K562 (cell line): Measurements from ENCODE around the gene PODXL. TPM values are rescaled to one million over a fixed set of nuclear protein-coding genes. Genes with fewer than 3 reads are reported as not detected.

Experiments used
- ATAC-seq: fragments of 200-7000 bp; cut with Tn5 transposase; 3 replicates; pipeline ENCODE4 v1.9.1; 2020; ENCODE audit warnings: moderate library complexity
- BruUV-seq: library from RNA; stranded (reverse); fragments of 400-500 nt; replicated peaks from 2 replicates; lab custom pipeline; 2021; lab: Mats Ljungman, UMichigan
- CTCF ChIA-PET: fragments of 300-600 bp; formaldehyde crosslinking; extraction: SDS; loops from one replicate; lab custom pipeline; 2021; ENCODE audit warnings: low intra/inter-chr PET ratio; lab: Yijun Ruan, JAX
- POLR2A ChIA-PET: fragments of 300-600, 350-650 bp; sonication (Branson Sonifier 250); formaldehyde crosslinking; extraction: SDS; loops from one replicate; lab custom pipeline; 2021; ENCODE audit warnings: antibody characterized with exemption, inconsistent platforms; lab: Yijun Ruan, JAX
- DNase-seq, 4 experiments: peaks; one replicate each; pipeline versions ENCODE4 v3.0.0 to v3.0.0-alpha.2; 2011 to 2018; ENCODE audit warnings: low spot score in 3 of 4, mixed read lengths in 3 of 4; ENCODE audit errors: extremely low read depth in 1 of 4
- FAIRE-seq: peaks from 2 replicates; lab custom pipeline; 2011; peaks lifted over from hg19 to GRCh38; lab: Jason Lieb, UNC
- H2AFZ ChIP-seq: 2 replicates; pipeline ENCODE4 v1.6.0; 2011; ENCODE audit warnings: low read depth, low read length, control low read depth, inconsistent platforms
- H3K27ac ChIP-seq: fragments of 200-600 bp; 3 replicates; pipeline ENCODE4 v1.8.0; 2011; ENCODE audit warnings: low read depth, mild to moderate bottlenecking, control low read depth, inconsistent platforms, low read length, moderate library complexity, mixed read lengths; ENCODE audit errors: extremely low read depth
- H3K27me3 ChIP-seq, 2 experiments: fragments of 300-600 bp in 1 of 2; 2 replicates in 1 of 2; 3 replicates in 1 of 2; pipeline versions ENCODE4 v1.6.0 to v1.8.0; 2011; ENCODE audit warnings: inconsistent platforms in 2 of 2, low read length in 2 of 2, mild to moderate bottlenecking in 1 of 2, mixed read lengths in 1 of 2, moderate library complexity in 1 of 2; ENCODE audit not compliant: control insufficient read depth in 2 of 2, insufficient read depth in 2 of 2
- H3K36me3 ChIP-seq: fragments of 300-600 bp; 3 replicates; pipeline ENCODE4 v1.8.0; 2011; ENCODE audit warnings: mild to moderate bottlenecking, low read length, inconsistent platforms; ENCODE audit not compliant: control insufficient read depth, insufficient read depth
- H3K4me1 ChIP-seq, 2 experiments: fragments of 200-600 bp in 1 of 2; replicated peaks in 1 of 2; 2 replicates in 1 of 2; 3 replicates in 1 of 2; pipeline versions ENCODE4 v1.5.1 to v1.8.0; 2011; ENCODE audit warnings: inconsistent platforms in 2 of 2, low read length in 2 of 2, mild to moderate bottlenecking in 1 of 2, mixed read lengths in 1 of 2, moderate library complexity in 1 of 2; ENCODE audit not compliant: control insufficient read depth in 2 of 2, insufficient read depth in 2 of 2
- H3K4me2 ChIP-seq: 2 replicates; pipeline ENCODE4 v1.6.1; 2011; ENCODE audit warnings: low read length, control low read depth, inconsistent platforms, mixed read lengths; ENCODE audit not compliant: insufficient read depth
- H3K4me3 ChIP-seq: fragments of 200-600 bp; sonication (generic), shearing (Covaris generic); 2 replicates; pipeline ENCODE4 v1.5.1; 2016; ENCODE audit warnings: control low read depth, inconsistent platforms
- H3K79me2 ChIP-seq: fragments of 200-600 bp; 3 replicates; pipeline ENCODE4 v1.8.0; 2011; ENCODE audit warnings: low read length, inconsistent platforms; ENCODE audit not compliant: control insufficient read depth, insufficient read depth
- H3K9ac ChIP-seq, 2 experiments: 2 replicates each; pipeline versions ENCODE4 v1.6.0 to v1.6.1; 2011; ENCODE audit warnings: low read depth in 2 of 2, low read length in 2 of 2, control low read depth in 1 of 2, inconsistent platforms in 1 of 2, mild to moderate bottlenecking in 1 of 2, mixed read lengths in 1 of 2; ENCODE audit not compliant: insufficient read depth in 1 of 2
- H3K9me1 ChIP-seq: one replicate; pipeline ENCODE4 v1.6.0; 2011; ENCODE audit warnings: inconsistent platforms, mild to moderate bottlenecking, low read length, moderate library complexity; ENCODE audit not compliant: control insufficient read depth, insufficient read depth
- H3K9me3 ChIP-seq: replicated peaks from 2 replicates; pipeline ENCODE4 v1.5.1; 2011; ENCODE audit warnings: low read depth, low read length, inconsistent platforms; ENCODE audit not compliant: control insufficient read depth, insufficient read depth
- H4K20me1 ChIP-seq: replicated peaks from 2 replicates; pipeline ENCODE4 v1.6.1; 2011; ENCODE audit warnings: low read length, inconsistent platforms, mixed read lengths; ENCODE audit not compliant: control insufficient read depth, insufficient read depth
- CBFB ChIP-seq: sonication (generic); formaldehyde crosslinking; IDR thresholded peaks from 2 replicates; pipeline ENCODE4 v1.4.0; 2020; ENCODE audit warnings: mild to moderate bottlenecking, missing genetic modification reagents
- EP400 ChIP-seq: fragments of 450-650 bp; IDR thresholded peaks from 2 replicates; pipeline ENCODE4 v1.6.1; 2017; ENCODE audit warnings: antibody characterized with exemption, mild to moderate bottlenecking, moderate library complexity
- ETV1 ChIP-seq: fragments of 450-650 bp; conservative IDR thresholded peaks from 2 replicates; pipeline ENCODE4 v1.6.1; 2016; ENCODE audit warnings: missing genetic modification characterization, control low read depth, low read depth, missing compliant biosample characterization
- FOXK1 ChIP-seq: sonication (generic); formaldehyde crosslinking; IDR thresholded peaks from 2 replicates; pipeline ENCODE4 v1.8.0; 2022; ENCODE audit warnings: missing genetic modification reagents, mild to moderate bottlenecking, borderline replicate concordance
- HES1 ChIP-seq: fragments of 450-650 bp; IDR thresholded peaks from 2 replicates; pipeline ENCODE4 v1.6.1; 2016; ENCODE audit warnings: low read depth, mild to moderate bottlenecking, moderate library complexity
- HMBOX1 ChIP-seq: sonication (generic); IDR thresholded peaks from 2 replicates; pipeline ENCODE4 v1.6.1; 2016
- NCOA4 ChIP-seq: fragments of 450-650 bp; IDR thresholded peaks from 2 replicates; pipeline ENCODE4 v1.6.1; 2018; ENCODE audit warnings: mild to moderate bottlenecking; ENCODE audit not compliant: partially characterized antibody
- RBBP5 ChIP-seq: fragments of 200-600 bp; sonication (generic); IDR thresholded peaks from 2 replicates; pipeline ENCODE4 v1.6.1; 2012; ENCODE audit warnings: borderline replicate concordance, mild to moderate bottlenecking, low read length, control low read depth, inconsistent platforms; ENCODE audit not compliant: insufficient read depth, poor library complexity, severe bottlenecking
- SRSF7 ChIP-seq: fragments of 200-400 bp; formaldehyde crosslinking; optimal IDR thresholded peaks from 2 replicates; pipeline ENCODE3; 2017; ENCODE audit warnings: mild to moderate bottlenecking, low read depth, low read length
- ZFPM2 ChIP-seq: fragments of 250-450 bp; sonication (Bioruptor Pico); IDR thresholded peaks from 2 replicates; pipeline ENCODE4 v1.5.1; 2022; ENCODE audit warnings: mild to moderate bottlenecking
- ZNF318 ChIP-seq, 2 experiments: fragments of 450-650 bp; IDR thresholded peaks; 2 replicates each; pipeline ENCODE4 v1.6.1; 2016; ENCODE audit warnings: mild to moderate bottlenecking in 2 of 2, borderline replicate concordance in 1 of 2, low read depth in 1 of 2, moderate library complexity in 1 of 2
- WGBS: fragments of 100-300 bp; shearing (Covaris generic); methylation state at CpG from one replicate; pipeline ENCODE4 v1.1.6; 2016; ENCODE audit warnings: low coverage, mixed read lengths; ENCODE audit not compliant: insufficient coverage; ENCODE audit errors: missing lambda C conversion rate; 5-methylcytosine and 5-hydroxymethylcytosine counted together
- in situ Hi-C: fragments of 300-500 bp; cut with MboI; formaldehyde crosslinking; loops from 4 replicates; pipeline ENCODE4 v1.15.0; 2018; ENCODE audit warnings: inconsistent platforms, mixed read lengths
- intact Hi-C: fragments of 100-400 bp; cut with micrococcal nuclease; formaldehyde crosslinking; loops from 2 replicates; pipeline ENCODE4 v1.14.2; 2022
- polyA plus RNA-seq, 8 experiments: library from polyadenylated mRNA; depleted of rRNA in 4 of 8; stranded (reverse) in 5 of 8; unstranded in 3 of 8; fragments of >200 nt; fragmentation: Nextera tagmentation in 2 of 8; fragmentation: Illumina TruSeq in 1 of 8; extraction: Ambion mirVana in 2 of 8; extraction: Trizol in 1 of 8; gene quantifications; 2 replicates each; pipeline versions ENCODE4 v1.2.1 to v1.2.3, GENCODE V29; 2011 to 2014; ENCODE audit warnings: inconsistent platforms in 1 of 8, missing spikeins in 1 of 8
- total RNA-seq, 7 experiments: library from RNA; depleted of rRNA in 6 of 7; stranded (reverse); fragments of >200 nt in 6 of 7; fragmentation: Illumina TruSeq in 2 of 7; extraction: Trizol in 2 of 7; gene quantifications; 2 replicates each; pipeline versions ENCODE4 v1.2.1 to v1.2.3, GENCODE V29; 2011 to 2021; ENCODE audit warnings: low replicate concordance in 1 of 7

Gene PODXL
- total and polyA plus RNA-seq, 9 of the 15 experiments (the other 6 are each of a cell fraction or from before 2014, with no cell fraction given), result 0.01 to 0.73 (median 0.07) TPM

- no peaks in the 10 kb centered on the region for H3K9me3 ChIP-seq
- H4K20me1 ChIP-seq, result no peaks in the 10 kb centered on the region
- H3K27me3 ChIP-seq, result no peaks in the 10 kb centered on the region
- no peaks in the 10 kb centered on the region for H3K4me1 ChIP-seq
- ChIA-PET CTCF (no interaction called here), POLR2A (interaction anchor here (2.4 kb wide), 1 partner anchor 14 kb away, joined by 8 read pairs; no protein-coding TSS in a partner anchor)
- H3K4me3 ChIP-seq, result no peak overlapping the region
- WGBS, result 83% methylated on average over 2 of the region's 2 CpGs
- H3K27ac ChIP-seq, result no peak overlapping the region
- DNase-seq, result no peak
- no peaks in the 10 kb centered on the region for H3K9me1 ChIP-seq
- no peak for ATAC-seq
- H3K9ac ChIP-seq, result no peak overlapping the region
- intact Hi-C loops, result no loop called here
- peaks cover 26% of the 10 kb centered on the region; the same call in 1 of the 3 replicates for H3K36me3 ChIP-seq
- no peak overlapping the region for H3K4me2 ChIP-seq
- H3K79me2 ChIP-seq, result no peaks in the 10 kb centered on the region
- no TSS peak for BruUV-seq
- no peak for FAIRE-seq
- in situ Hi-C loops, result no loop called here
- H2AFZ ChIP-seq, result no peak overlapping the region
- no peak for TF ChIP-seq ZNF318 (IDR thresholded peaks at IDR 0.05; ENCODE audit: borderline replicate concordance in 1 of 2, low read depth in 1 of 2)
- no peak for TF ChIP-seq CBFB
- no peak for TF ChIP-seq ZFPM2 (CRISPR knock-in tag)
- no peak for TF ChIP-seq FOXK1 (CRISPR knock-in tag)
- no peak for TF ChIP-seq RBBP5
- TF ChIP-seq SRSF7, result no peak
- no peak for TF ChIP-seq ETV1 (tag)
- TF ChIP-seq HES1, result no peak
- no peak for TF ChIP-seq NCOA4
- no peak for TF ChIP-seq EP400
- TF ChIP-seq HMBOX1, result no peak
Observed at GRCh38 chr7:131455001-131455400, 101.4 kb downstream of the PODXL start.
